IPS DF 4.7 (cell line): ENCODE data around the gene CAMKV.

Experiments used
- DNase-seq: peaks from one replicate; pipeline ENCODE4 v3.0.0-alpha.2; 2013; ENCODE audit warnings: low spot score; ENCODE audit errors: extremely low read depth

CAMKV gene

DNA sequence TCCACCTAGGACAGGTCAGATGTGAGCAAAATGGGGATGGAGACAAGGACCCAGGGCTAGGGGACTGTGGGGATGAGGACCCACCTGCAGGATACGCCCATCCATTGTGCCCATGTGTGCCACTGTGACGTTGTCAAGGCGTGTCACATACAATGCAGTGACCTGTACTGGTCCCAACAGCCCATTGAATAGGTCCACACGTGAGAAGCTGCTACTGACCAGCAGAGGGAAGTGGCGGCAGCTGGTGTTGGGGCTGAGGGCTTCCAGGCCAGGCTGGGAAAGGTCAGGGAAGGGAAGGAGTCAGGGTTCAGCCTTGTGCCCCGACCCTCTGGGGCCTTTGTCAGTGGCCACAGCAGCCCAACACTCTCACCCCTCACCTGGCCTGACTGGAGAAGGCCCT, 29.3 kb upstream of the CAMKV start:
- DNase-seq = no peak

DNA sequence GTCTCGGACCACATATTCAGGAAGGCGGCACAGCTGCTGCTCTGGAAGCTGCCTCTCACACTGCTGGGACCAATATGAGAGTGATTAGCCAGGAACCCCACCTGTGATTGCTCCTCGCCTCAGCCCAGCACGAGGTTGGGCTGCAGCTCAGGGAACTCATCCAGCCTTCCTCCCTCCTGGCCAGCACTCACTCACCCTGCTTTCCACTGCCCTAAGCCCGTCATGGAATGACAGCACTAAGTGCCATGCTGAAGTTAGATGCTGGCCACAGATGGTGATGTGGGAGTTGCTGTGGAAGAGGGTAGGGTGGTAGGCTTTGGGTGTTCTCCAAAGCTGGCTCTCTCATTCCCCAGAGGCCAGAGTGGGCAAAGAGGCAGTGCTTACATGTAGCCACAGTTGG, 26.6 kb upstream of the CAMKV start:
- DNase-seq = no peak

DNA sequence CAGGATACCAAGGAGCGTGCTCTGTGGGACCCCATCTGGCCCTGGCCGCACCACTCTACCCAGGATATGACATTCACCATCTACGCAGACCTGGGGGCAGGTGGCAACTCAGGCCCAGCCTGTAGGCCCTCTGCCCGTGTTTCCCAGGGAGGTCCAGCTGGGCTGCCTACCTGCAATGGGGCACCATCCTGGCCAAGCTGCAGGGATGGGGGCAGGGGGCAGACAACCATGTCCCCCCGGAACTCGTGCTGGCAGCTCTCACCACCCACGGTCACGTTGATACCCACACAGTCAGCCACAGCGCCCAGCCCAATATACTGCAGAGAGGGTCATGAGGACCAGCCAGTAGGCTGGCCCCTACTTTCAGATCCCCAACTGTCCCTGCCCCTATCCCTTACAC, 26.1 kb upstream of the CAMKV start:
- DNase-seq = no peak

DNA sequence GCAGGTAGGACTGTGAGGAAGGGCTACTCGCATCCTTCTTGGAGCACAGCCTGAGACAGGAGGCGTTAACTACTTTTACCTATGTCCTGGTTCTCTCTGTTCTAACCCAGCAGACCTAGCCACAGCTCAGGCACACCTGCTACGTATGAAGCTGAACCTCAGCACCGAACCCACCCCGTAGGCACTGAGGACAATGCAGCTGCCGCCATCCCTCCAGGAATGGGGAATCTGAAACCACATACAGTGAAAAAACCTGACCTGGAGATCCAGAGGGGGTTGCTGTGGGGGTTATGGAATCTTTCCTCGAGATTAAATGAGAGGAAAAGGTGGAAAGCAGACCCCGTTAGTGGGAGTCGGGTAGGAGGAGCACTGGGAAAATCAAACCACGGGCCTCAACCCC, 19.6 kb upstream of the CAMKV start:
- DNase-seq = no peak

DNA sequence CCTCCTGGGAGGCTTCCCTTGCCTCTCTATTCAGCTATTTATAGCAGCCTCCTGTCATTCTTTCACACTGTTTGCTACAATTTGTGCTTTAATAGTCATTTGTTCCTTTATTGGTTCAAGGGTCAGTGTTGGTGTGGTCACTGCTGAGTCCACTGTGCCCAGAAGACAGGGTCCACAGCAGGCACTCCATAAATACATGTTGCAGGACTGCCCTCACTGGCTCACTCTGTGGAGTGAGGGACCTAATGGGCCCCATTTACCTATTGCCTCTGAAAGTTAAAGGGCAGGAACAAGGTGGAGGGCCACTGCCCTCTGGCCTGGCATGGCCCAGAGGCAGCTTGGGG, 17.2 kb upstream of the CAMKV start:
- no peak for DNase-seq

DNA sequence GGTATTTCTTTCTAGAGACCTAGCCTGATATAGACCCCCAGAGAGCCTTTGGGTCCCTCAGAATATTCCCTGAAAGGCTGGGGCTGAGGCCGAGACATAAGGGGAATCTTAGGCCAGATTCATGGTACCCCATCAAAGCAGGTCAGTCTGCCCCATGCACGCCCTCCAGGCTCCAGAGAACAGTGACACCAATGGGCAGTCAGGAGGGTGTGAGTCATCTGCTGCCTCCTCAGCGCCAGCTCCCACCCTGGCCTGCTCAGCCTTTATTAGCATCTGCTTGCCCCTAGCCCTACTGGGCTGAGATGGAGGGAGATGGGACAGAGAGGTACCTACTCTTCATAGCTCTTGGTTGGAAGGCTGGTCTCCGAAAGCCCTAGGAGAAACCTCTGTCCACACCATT, 14.3 kb upstream of the CAMKV start:
- DNase-seq = no peak

DNA sequence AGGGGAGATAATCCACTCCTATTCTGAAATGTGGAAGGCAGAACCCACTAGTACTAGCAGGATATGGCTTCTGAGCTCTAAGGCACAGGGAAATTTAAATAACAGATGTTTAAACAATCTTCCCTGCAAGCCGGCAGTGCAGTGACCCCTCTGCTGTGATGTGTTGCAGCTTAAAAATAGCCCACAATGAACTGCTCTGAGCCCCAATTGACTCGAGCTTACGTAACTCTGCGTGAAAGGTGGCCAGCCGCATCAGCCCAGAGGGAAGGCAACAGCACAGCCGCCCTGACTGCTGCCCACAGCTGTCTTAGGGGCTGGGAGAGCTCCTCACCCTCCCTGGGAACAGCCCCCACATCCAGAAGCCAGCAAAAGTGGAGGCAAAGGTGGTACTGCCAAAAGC, 12.5 kb upstream of the CAMKV start:
- no peak for DNase-seq

DNA sequence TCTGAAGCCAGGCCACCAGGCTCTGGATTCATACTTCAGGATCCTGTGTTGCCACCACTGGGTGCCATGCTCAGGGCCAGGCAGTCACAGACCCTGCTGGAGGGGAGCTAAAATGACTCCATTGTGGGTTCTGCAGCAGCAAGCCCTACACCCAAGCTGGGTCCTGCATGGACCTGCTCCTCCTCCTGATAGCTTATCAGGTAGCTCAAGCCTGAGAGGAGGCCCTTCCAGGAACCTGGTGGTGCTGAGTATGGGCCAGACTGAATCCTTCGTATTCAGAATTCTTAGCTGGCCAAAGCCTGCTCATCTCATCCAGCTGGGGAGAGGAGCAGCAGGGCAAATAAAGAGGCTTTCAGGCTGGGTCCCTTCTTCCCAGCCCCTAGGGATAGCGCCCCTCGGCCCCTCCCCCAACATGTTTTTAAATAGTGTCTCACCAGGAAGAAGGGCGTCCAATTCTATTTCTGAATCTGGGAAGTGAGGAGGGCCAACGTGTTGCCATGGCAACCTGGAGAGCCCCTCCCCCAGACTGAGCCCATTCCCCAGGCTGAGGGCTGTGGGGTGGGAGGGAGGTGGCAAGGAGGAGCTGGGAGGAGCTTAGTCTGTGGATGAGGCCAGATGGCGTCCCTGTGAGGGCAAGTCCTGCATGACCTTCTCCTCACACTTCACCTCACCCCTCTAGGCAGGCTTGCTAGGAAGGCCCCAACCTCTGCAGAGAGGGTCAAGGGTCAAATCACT, 11.0 kb upstream of the CAMKV start:
- no peak for DNase-seq

DNA sequence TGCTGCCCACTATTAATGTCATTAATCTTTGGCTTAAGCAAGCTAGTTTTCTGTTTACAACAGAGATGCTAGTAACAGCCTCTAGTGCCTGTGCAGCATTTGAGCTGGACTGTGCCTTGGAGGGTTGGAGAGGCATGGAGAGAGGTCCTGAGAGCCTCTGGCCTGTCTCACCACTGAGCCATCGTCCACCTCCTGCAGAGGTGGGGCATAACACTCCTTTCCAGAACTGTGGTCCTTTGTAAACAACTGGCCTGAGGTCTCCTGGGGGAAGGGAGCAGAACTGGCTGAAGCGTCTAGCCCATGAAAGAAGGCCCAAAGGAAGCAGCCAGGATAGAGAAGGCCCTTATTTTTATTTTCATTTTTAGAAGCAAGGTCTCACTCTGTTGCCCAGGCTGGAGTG, 10.0 kb upstream of the CAMKV start:
- DNase-seq = no peak

DNA sequence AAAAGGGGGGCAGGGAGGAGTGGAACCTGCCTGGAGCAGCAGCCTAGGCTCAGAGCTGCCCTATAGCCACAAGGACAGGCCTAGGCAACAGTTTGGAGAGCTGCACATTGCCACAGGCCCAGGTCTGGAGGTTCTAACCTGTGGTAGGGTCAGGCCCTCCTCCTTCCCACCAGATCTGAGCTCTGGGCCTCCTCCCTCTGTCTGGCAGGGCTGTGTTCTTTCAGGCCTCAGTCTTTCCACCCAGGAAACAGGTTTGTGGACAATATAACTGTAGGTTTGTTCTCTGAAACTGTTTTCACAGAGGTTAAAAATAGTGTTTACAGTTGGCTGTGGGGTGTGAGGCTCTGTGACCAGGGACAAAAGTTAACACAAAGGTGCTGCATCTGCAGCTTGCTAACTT, 9.0 kb upstream of the CAMKV start:
- DNase-seq = no peak

DNA sequence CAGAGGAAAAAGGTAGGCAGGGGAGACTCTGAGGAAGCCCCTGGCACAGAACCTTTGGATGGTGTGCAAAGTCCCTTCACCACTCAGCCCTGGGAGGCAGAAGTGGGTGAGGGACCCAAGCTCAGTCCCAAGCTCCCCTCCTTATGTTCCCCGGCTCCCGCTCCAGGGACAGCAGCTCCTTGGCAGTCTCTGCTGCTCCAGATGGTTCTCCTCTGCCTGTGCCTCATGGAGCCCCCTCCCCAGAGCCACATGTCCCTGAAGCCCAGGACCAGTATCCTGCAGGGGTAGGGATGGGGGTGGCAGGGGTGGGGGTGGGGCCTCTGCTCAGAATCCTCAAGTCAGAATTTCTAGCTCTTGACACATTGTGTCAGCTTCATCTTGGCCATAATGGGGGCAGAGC, 8.0 kb upstream of the CAMKV start:
- no peak for DNase-seq

DNA sequence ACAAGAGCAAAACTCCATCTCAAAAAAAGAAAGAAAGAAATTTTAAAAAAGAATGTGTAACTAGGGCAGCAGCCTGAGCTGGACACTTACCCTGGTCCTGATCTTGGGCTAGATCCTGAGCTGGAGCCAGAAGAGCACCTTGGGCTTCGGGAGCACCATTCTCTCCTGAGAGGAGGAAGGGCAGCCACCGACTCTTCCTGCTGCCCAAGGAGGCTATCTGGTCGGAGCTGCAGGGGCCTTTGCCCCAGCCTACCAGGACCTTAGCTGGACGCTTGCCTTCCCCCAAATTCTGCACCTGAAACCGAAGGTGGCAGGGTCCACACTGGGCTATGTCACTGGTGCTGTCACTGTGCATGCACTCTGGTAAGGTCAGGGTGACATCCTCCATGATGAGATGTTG, 6.9 kb upstream of the CAMKV start:
- no peak for DNase-seq

DNA sequence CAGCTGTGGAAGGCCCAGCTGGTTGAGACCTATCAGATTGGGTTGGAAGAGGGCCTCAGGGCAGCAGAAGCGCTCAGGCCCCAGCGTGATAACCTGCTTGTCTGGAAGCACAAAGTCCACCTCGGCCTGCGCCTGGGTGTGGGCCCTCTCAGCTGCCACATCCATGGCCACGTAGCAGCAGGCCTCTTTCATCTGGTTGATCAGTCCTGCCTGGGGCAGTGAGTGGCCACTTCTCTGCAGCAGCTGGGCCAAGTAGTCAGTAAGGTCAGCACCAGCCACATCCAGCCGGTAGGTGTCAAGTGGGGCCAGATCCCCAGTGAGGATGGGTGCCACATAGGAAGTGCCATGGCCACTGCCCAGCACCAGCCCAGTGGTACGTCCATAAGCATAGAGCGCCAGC, 3.9 kb upstream of the CAMKV start:
- DNase-seq = no peak

DNA sequence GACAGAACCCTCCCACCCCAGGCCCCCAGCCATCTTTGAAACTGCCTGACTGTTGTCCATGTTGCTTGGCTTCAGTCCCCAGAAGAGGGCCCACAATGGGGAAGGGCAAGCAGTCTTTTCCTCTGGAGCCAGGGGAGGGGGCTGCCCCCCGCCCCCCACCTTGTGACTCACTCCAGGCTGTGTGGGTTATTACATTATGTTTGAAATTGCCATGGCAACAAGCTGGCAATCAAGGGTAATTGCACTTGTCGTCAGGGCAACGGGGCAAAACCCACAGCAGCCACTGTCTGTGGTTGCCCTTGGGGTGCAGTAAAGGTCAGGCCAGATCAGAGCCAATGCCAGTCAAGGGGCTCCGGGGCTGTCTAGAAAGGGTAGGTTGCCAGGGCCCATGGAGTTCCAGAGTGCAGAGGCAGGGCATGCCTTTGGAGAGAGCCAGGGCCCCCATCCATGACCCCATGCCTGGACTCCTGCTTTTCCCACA, 3.1 kb upstream of the CAMKV start:
- DNase-seq = no peak

DNA sequence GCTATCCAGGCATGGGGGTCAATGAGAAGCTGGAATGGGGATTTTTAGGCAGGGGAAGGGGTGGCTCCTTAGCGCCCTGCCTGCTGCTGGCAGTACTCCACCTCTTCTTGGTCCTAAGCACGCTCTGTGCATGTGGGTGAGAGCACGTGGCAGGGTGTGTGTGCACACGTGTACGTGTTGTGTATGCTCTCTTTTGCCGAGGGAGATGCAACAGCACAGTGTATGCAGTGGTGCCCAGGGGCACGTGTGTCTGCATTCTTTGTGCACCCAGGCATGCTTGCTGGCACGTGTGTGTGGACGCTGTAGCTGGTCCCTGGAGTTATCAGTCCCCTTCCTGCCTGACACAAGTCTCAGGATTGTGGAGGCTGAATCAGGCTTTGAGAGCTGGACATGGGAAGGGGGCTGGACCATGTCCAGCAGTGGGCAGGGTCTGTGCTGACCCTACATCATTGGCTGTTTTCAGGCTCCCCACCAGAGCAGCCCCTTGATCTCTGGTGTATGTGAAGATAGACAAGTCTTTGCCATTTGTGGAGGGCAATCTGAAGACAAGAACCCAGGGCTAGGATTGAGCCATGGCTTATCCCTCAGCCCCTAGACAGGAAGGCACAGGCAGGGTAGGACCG, 1.9 kb upstream of the CAMKV start:
- DNase-seq = no peak

DNA sequence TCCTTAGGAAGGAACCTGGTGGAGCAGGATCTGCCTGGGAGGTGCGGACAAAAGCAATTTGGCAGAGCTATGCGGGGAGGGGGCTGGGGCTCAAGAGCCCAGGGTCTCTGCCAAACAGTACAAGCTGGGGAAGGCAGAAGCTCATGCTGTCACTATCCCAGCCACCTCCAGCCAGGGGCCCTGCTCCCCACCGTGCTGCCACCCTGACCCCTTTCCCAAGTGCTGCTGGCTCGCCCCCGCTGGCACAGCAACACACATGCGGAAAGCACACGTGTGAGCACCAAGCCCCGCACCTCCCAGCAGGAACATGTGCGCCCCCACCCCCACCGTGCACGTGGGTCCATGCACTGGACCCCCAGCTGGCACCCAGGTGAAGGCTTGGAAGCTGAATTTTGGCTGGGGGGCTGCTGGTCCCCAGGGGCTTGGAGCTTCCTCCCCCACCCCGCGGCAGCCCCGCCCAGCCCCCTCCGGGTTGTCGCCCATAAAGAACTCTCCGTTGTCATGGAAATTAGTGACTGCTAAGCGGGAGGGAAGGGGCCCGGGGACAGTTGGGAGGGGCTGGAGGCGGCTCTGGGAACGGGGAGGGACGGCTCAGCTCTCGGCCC, 742 bp downstream of the CAMKV start:
- no peak for DNase-seq

DNA sequence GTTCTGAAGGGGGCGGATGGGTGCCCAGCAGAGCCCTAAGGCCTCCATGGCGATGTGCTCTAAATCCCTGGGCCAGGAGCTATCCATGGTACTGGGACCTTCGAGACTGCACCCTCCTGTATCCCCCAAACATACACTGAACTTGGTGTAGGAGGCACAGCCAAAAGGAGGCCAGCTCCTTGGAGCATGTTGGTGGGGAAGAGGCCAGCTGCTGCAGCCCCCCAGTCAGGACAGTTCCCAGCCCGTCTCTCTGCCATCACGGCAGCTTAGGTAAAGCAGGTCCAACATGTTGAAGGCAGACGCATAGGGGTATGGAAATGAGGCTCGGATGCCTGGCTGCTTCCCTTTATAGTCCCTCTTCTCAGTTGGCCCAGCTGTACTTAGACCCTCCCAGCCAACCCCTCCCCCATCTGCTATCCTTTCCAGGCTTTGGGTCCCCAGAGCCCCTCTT, 1.8 kb downstream of the CAMKV start:
- DNase-seq = peak; percentile 62

DNA sequence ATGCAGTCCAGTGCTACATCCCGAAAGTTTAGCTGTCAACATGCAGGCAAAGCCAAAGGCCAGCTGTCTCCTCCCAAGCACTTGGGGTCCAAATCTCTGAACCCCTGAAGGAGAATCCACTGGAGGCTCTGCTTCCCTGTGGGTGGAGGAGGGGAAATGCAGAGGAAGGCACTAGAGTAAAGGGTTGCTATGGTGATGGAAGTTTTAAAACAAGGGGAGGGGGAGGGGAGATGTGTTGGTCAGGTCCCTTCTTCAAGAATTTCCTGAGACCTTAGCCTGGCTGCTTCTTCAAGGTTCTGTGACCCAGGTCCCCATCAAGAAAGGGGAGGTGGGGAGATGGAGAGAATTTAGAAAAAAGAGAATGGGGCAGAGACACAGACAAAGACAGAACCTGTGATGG, 2.3 kb downstream of the CAMKV start:
- DNase-seq = no peak

DNA sequence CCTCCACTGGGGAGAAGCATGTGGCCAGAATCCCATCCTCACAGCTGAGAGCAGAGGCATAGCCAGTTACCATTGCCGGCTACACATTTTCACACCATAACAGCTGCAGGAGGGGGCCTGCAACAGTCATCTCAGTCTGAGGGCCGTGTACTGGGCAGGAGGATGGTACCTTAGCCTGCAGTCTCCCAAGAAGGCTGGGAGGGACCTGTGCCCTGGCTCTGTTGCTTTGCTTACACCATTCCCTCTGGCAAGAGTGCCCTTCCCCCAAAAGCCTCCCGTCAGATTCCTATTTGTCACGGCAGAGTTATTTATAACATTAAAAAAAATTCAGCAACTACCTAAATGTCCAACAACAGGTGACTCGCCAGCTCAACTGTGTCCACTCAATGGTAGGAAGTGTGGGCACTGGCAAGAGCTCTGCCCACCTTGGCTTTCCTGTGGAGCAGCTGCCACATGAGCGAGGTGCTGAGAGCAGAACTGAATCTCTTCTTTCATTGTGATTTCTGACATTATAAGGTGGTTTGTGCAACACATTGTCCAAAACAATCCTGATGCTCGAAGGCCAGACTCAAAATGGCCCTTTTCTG, 4.4 kb downstream of the CAMKV start:
- DNase-seq = no peak

DNA sequence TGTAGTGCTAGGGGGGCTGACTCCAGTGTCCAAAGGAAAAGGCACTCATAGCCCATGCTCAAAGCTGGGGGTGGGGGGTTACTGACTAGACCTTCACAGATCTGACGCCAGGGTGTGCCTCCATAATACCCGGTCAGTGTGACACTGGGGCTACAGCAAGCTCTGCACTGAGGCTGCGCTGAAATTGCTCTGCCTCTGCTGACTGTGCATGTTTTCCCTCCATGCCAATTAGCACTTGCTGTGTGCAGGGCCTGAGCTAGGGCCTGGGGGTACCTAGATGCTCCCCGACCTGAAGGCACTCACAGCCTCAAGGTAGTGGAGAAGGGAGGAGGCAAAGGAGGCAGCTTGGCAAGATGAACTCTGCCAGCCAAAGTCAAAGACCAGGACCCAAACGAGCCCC, 5.2 kb downstream of the CAMKV start:
- DNase-seq = no peak

DNA sequence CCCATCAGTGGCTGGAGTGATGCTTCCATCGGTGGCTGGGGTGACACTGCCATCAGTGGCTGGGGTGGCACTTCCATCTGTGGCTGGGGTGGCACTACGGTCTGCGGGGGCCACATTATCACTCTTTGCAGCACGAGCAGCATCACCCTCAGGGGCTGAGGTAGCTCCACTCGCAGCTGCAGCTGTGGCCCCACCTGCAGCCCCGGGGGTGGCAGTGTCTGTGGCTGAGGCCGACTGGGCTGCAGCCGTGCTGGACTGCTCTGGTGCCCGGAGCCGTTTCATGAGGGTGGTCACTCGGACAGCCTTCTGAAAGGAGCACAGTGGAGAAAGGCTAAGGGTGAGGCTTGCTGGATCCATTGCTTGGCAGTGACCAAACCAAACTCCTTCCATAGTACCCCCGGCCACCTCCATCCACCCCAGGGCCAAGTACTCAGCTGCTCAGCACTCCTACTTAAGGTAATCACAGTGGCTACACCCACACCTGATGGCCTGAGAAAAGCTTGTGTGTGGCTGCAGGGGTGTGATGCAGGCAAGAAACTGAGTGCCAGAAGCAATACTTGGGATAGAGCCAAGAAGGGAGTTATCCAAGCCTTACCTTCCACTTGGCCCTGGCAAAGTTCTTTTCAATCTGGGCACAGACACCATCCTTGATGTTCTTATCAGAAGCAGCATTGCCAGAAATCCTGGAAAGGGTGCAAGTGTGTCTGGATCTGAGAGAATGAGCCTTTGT, 10.0 kb downstream of the CAMKV start:
- no peak for DNase-seq
